HEK293 (cell line): ENCODE results near the gene PTPMT1.

Source experiments
- GLIS2 ChIP-seq: fragments of 450-650 bp; formaldehyde crosslinking; IDR thresholded peaks from 2 replicates; pipeline ENCODE4 v1.5.1; 2016; ENCODE audit warnings: missing biosample characterization, missing genetic modification characterization
- MEIS1 ChIP-seq: sonication (generic); formaldehyde crosslinking; IDR thresholded peaks from 2 replicates; pipeline ENCODE4 v1.8.1; 2022; ENCODE audit warnings: missing genetic modification reagents, mild to moderate bottlenecking, borderline replicate concordance
- SETDB1 ChIP-seq: IDR thresholded peaks from one replicate; pipeline ENCODE4 v1.6.1; 2017; ENCODE audit warnings: mild to moderate bottlenecking, low read length, moderate library complexity, mixed read lengths; ENCODE audit not compliant: insufficient read length
- YY1 ChIP-seq: fragments of 450-650 bp; formaldehyde crosslinking; IDR thresholded peaks from 2 replicates; pipeline ENCODE4 v1.5.1; 2018; ENCODE audit warnings: missing biosample characterization, missing genetic modification characterization
- YY2 ChIP-seq: fragments of 450-650 bp; formaldehyde crosslinking; IDR thresholded peaks from 2 replicates; pipeline ENCODE4 v1.5.1; 2016; ENCODE audit warnings: missing biosample characterization, missing genetic modification characterization
- ZIC2 ChIP-seq: fragments of 450-650 bp; formaldehyde crosslinking; IDR thresholded peaks from 2 replicates; pipeline ENCODE4 v1.5.1; 2016; ENCODE audit warnings: missing biosample characterization, missing genetic modification characterization
- ZNF292 ChIP-seq: fragments of 450-650 bp; formaldehyde crosslinking; IDR thresholded peaks from 2 replicates; pipeline ENCODE4 v1.5.1; 2016; ENCODE audit warnings: low read depth, missing biosample characterization, missing genetic modification characterization, borderline replicate concordance
- ZNF514 ChIP-seq: fragments of 450-650 bp; formaldehyde crosslinking; IDR thresholded peaks from 2 replicates; pipeline ENCODE4 v1.5.1; 2016; ENCODE audit warnings: missing biosample characterization, missing genetic modification characterization
- ZNF555 ChIP-seq: fragments of 450-650 bp; formaldehyde crosslinking; conservative IDR thresholded peaks from 2 replicates; pipeline ENCODE4 v1.5.1; 2017; ENCODE audit warnings: missing biosample characterization, mild to moderate bottlenecking, missing genetic modification characterization, inconsistent platforms
- TF ChIP-seq, protein P1 (sequence below): fragments of 450-650 bp; formaldehyde crosslinking; IDR thresholded peaks from 2 replicates; pipeline ENCODE4 v1.5.1; 2016; ENCODE audit warnings: missing biosample characterization, missing genetic modification characterization

GRCh38 chr11:47527186-47527585, 38.2 kb upstream of the PTPMT1 start:
- TF ChIP-seq GLIS2 (tag by site-specific recombination) (no peak), ZNF555 (tag by site-specific recombination) (no peak), YY1 (no peak), SETDB1 (no peak), ZNF292 (tag by site-specific recombination) (no peak), ZNF514 (tag by site-specific recombination) (no peak), ZIC2 (tag by site-specific recombination) (no peak), YY2 (no peak), MEIS1 (CRISPR knock-in tag) (no peak)
- TF ChIP-seq, protein P1, sequence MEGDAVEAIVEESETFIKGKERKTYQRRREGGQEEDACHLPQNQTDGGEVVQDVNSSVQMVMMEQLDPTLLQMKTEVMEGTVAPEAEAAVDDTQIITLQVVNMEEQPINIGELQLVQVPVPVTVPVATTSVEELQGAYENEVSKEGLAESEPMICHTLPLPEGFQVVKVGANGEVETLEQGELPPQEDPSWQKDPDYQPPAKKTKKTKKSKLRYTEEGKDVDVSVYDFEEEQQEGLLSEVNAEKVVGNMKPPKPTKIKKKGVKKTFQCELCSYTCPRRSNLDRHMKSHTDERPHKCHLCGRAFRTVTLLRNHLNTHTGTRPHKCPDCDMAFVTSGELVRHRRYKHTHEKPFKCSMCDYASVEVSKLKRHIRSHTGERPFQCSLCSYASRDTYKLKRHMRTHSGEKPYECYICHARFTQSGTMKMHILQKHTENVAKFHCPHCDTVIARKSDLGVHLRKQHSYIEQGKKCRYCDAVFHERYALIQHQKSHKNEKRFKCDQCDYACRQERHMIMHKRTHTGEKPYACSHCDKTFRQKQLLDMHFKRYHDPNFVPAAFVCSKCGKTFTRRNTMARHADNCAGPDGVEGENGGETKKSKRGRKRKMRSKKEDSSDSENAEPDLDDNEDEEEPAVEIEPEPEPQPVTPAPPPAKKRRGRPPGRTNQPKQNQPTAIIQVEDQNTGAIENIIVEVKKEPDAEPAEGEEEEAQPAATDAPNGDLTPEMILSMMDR (tag by site-specific recombination), result no peak
